Memory B cell (primary cell): ENCODE data around the gene PKIG.

Experiments used
- ATAC-seq: fragments of 150-1000 bp; cut with Tn5 transposase; 2 replicates; pipeline ENCODE4 v1.10.0; 2021; ENCODE audit warnings: low read depth, mild to moderate bottlenecking, moderate library complexity
- DNase-seq, 2 donors: peaks; one replicate each; pipeline ENCODE4 v3.0.0; 2022; ENCODE audit warnings: low spot score in 2 of 2
- H3K27ac Mint-ChIP-seq: one replicate; pipeline ENCODE4 v1.8.0; 2022; ENCODE audit warnings: mild to moderate bottlenecking, moderate library complexity, mixed read lengths
- H3K27me3 Mint-ChIP-seq: one replicate; pipeline ENCODE4 v1.8.0; 2022; ENCODE audit warnings: mixed read lengths
- H3K36me3 Mint-ChIP-seq: one replicate; pipeline ENCODE4 v1.8.0; 2022; ENCODE audit warnings: mild to moderate bottlenecking, mixed read lengths
- H3K4me1 Mint-ChIP-seq: one replicate; pipeline ENCODE4 v1.8.0; 2022; ENCODE audit warnings: mixed read lengths
- H3K4me3 Mint-ChIP-seq: one replicate; pipeline ENCODE4 v1.8.0; 2022; ENCODE audit warnings: mild to moderate bottlenecking, moderate library complexity, mixed read lengths
- H3K9me3 Mint-ChIP-seq: one replicate; pipeline ENCODE4 v1.8.0; 2022; ENCODE audit warnings: mixed read lengths

Gene PKIG

GRCh38 chr20:44609006-44609515 lies 26.7 kb downstream of the PKIG start:
- Mint-ChIP-seq H3K9me3 (no peaks in the 10 kb centered on the region), H3K4me1 (peaks cover 25% of the 10 kb centered on the region), H3K27me3 (no peaks in the 10 kb centered on the region), H3K4me3 (no peak overlapping the region), H3K27ac (peak overlapping the region; percentile 93), H3K36me3 (peaks cover 21% of the 10 kb centered on the region)
- no peak for DNase-seq
- ATAC-seq: no peak

GRCh38 chr20:44609516-44610312 lies 27.3 kb downstream of the PKIG start:
- Mint-ChIP-seq H3K36me3 (peaks cover 25% of the 10 kb centered on the region), H3K4me3 (peak overlapping the region; percentile 75), H3K4me1 (peaks cover 28% of the 10 kb centered on the region), H3K27me3 (no peaks in the 10 kb centered on the region), H3K9me3 (no peaks in the 10 kb centered on the region), H3K27ac (peak overlapping the region; percentile 93)
- ATAC-seq (peak; percentile 91), DNase-seq (peak; percentile 84 to 90)

- H3K27ac Mint-ChIP-seq: peak overlapping the region; percentile 93
- no peak for DNase-seq
- H3K27me3 Mint-ChIP-seq: no peaks in the 10 kb centered on the region
- peak; percentile 34 for ATAC-seq
- H3K36me3 Mint-ChIP-seq: peaks cover 28% of the 10 kb centered on the region
- H3K4me1 Mint-ChIP-seq: peaks cover 34% of the 10 kb centered on the region
- no peaks in the 10 kb centered on the region for H3K9me3 Mint-ChIP-seq
- peak overlapping the region; percentile 33 for H3K4me3 Mint-ChIP-seq
These were observed 28.1 kb downstream of the PKIG start for GRCh38 chr20:44610313-44610962.

GRCh38 chr20:44613575-44613974 lies 31.2 kb downstream of the PKIG start:
- Mint-ChIP-seq H3K36me3 (peaks cover 29% of the 10 kb centered on the region), H3K9me3 (no peaks in the 10 kb centered on the region), H3K27ac (peak overlapping the region; percentile 64), H3K4me3 (no peak overlapping the region), H3K27me3 (no peaks in the 10 kb centered on the region), H3K4me1 (peaks cover 45% of the 10 kb centered on the region)
- no peak for DNase-seq
- ATAC-seq: no peak

- no peak for ATAC-seq
- peaks cover 39% of the 10 kb centered on the region for H3K4me1 Mint-ChIP-seq
- no peaks in the 10 kb centered on the region for H3K27me3 Mint-ChIP-seq
- H3K9me3 Mint-ChIP-seq: no peaks in the 10 kb centered on the region
- H3K27ac Mint-ChIP-seq: peak overlapping the region; percentile 91
- no peak for DNase-seq
- peaks cover 32% of the 10 kb centered on the region for H3K36me3 Mint-ChIP-seq
- no peak overlapping the region for H3K4me3 Mint-ChIP-seq
These were observed 32.1 kb downstream of the PKIG start for GRCh38 chr20:44614525-44614924.

GRCh38 chr20:44615169-44615791 lies 32.9 kb downstream of the PKIG start:
- Mint-ChIP-seq H3K27me3 (no peaks in the 10 kb centered on the region), H3K9me3 (no peaks in the 10 kb centered on the region), H3K4me1 (peaks cover 34% of the 10 kb centered on the region), H3K27ac (peak overlapping the region; percentile 91), H3K4me3 (no peak overlapping the region), H3K36me3 (peaks cover 37% of the 10 kb centered on the region)
- ATAC-seq: peak; percentile 24
- no peak for DNase-seq

- H3K27ac Mint-ChIP-seq: peak overlapping the region; percentile 91
- H3K27me3 Mint-ChIP-seq: no peaks in the 10 kb centered on the region
- H3K4me3 Mint-ChIP-seq: no peak overlapping the region
- peaks cover 32% of the 10 kb centered on the region for H3K4me1 Mint-ChIP-seq
- ATAC-seq (no peak), DNase-seq (no peak)
- H3K36me3 Mint-ChIP-seq: peaks cover 38% of the 10 kb centered on the region
- H3K9me3 Mint-ChIP-seq: no peaks in the 10 kb centered on the region
These were observed 33.7 kb downstream of the PKIG start for GRCh38 chr20:44615876-44616603.

- ATAC-seq (no peak), DNase-seq (no peak)
- H3K4me1 Mint-ChIP-seq: peaks cover 32% of the 10 kb centered on the region
- no peak overlapping the region for H3K4me3 Mint-ChIP-seq
- H3K27ac Mint-ChIP-seq: peak overlapping the region; percentile 91
- H3K9me3 Mint-ChIP-seq: no peaks in the 10 kb centered on the region
- H3K36me3 Mint-ChIP-seq: peaks cover 41% of the 10 kb centered on the region
- H3K27me3 Mint-ChIP-seq: no peaks in the 10 kb centered on the region
These were observed 34.2 kb downstream of the PKIG start for GRCh38 chr20:44616604-44616964.

- Mint-ChIP-seq H3K27me3 (no peaks in the 10 kb centered on the region), H3K4me3 (no peak overlapping the region), H3K4me1 (peaks cover 31% of the 10 kb centered on the region), H3K36me3 (peaks cover 42% of the 10 kb centered on the region), H3K27ac (peak overlapping the region; percentile 73), H3K9me3 (no peaks in the 10 kb centered on the region)
- ATAC-seq: peak; percentile 28
- no peak for DNase-seq
These were observed 35.9 kb downstream of the PKIG start for GRCh38 chr20:44618318-44618731.

- H3K27ac Mint-ChIP-seq: peak overlapping the region; percentile 71
- ATAC-seq: no peak
These were observed 36.9 kb downstream of the PKIG start for GRCh38 chr20:44619294-44619693.

GRCh38 chr20:44620030-44620429 lies 37.7 kb downstream of the PKIG start:
- H3K27ac Mint-ChIP-seq: peak overlapping the region; percentile 71
- H3K4me3 Mint-ChIP-seq: no peak overlapping the region
- ATAC-seq (no peak), DNase-seq (no peak)
- H3K9me3 Mint-ChIP-seq: no peaks in the 10 kb centered on the region
- H3K27me3 Mint-ChIP-seq: no peaks in the 10 kb centered on the region
- H3K4me1 Mint-ChIP-seq: peaks cover 20% of the 10 kb centered on the region
- H3K36me3 Mint-ChIP-seq: peaks cover 29% of the 10 kb centered on the region

More at GRCh38 chr20:44619294-44619693, 36.9 kb downstream of the PKIG start:
- H3K9me3 Mint-ChIP-seq: no peaks in the 10 kb centered on the region
- no peak overlapping the region for H3K4me3 Mint-ChIP-seq
- no peak for DNase-seq
- H3K36me3 Mint-ChIP-seq: peaks cover 34% of the 10 kb centered on the region
- peaks cover 25% of the 10 kb centered on the region for H3K4me1 Mint-ChIP-seq
- H3K27me3 Mint-ChIP-seq: no peaks in the 10 kb centered on the region

GRCh38 chr20:44621325-44621724 lies 38.9 kb downstream of the PKIG start:
- peak overlapping the region; percentile 85 for H3K27ac Mint-ChIP-seq
- H3K9me3 Mint-ChIP-seq: no peaks in the 10 kb centered on the region
- no peak overlapping the region for H3K4me3 Mint-ChIP-seq
- H3K27me3 Mint-ChIP-seq: no peaks in the 10 kb centered on the region
- DNase-seq (no peak), ATAC-seq (no peak)
- peaks cover 19% of the 10 kb centered on the region for H3K36me3 Mint-ChIP-seq
- H3K4me1 Mint-ChIP-seq: peaks cover 10% of the 10 kb centered on the region

GRCh38 chr20:44621939-44622338 lies 39.6 kb downstream of the PKIG start:
- peak overlapping the region; percentile 85 for H3K27ac Mint-ChIP-seq
- H3K4me1 Mint-ChIP-seq: peaks cover 8% of the 10 kb centered on the region
- H3K36me3 Mint-ChIP-seq: peaks cover 17% of the 10 kb centered on the region
- H3K27me3 Mint-ChIP-seq: no peaks in the 10 kb centered on the region
- no peak for ATAC-seq
- no peak overlapping the region for H3K4me3 Mint-ChIP-seq
- no peaks in the 10 kb centered on the region for H3K9me3 Mint-ChIP-seq
- DNase-seq: no peak
